GM10248 (cell line): ENCODE results near the gene NGB.

Experiments
- CTCF ChIA-PET: fragments of 300-600 bp; sonication (Branson Sonifier 250); formaldehyde crosslinking; extraction: SDS; loops from one replicate; lab custom pipeline; 2021; ENCODE audit warnings: antibody characterized with exemption; lab: Yijun Ruan, JAX
- POLR2A ChIA-PET: fragments of 350-650 bp; sonication (Branson Sonifier 250); formaldehyde crosslinking; extraction: SDS; loops from one replicate; lab custom pipeline; 2020; ENCODE audit warnings: antibody characterized with exemption; lab: Yijun Ruan, JAX
- DNase-seq: peaks from one replicate; pipeline ENCODE4 v3.0.0; 2012; ENCODE audit errors: extremely low spot score
- CTCF ChIP-seq: IDR thresholded peaks from 2 replicates; pipeline ENCODE4 v1.5.1; 2012; ENCODE audit warnings: mild to moderate bottlenecking, low read depth; ENCODE audit errors: extremely low read depth, missing control alignments, control extremely low read depth

The NGB gene

GRCh38 chr14:77316195-77316505, 45.1 kb upstream of the NGB start:
- ChIA-PET POLR2A (interaction anchor here (0.6 kb wide), 1 partner anchor 390 kb away, joined by 5 read pairs; no protein-coding TSS in a partner anchor), CTCF (interaction anchor here (0.6 to 9.6 kb wide), 63 partner anchors 9 to 1531 kb away, joined by 3 to 247 read pairs (median 4); partner anchors contain the start of genes CIPC, SAMD15 and TMED8)
- DNase-seq: no peak
- no peak for TF ChIP-seq CTCF

GRCh38 chr14:77314539-77315457, 43.8 kb upstream of the NGB start:
- ChIA-PET POLR2A (no interaction called here), CTCF (interaction anchor here (0.7 to 9.6 kb wide), 26 partner anchors 10 to 440 kb away, joined by 3 to 247 read pairs (median 7); partner anchors contain the start of gene CIPC)
- no peak for TF ChIP-seq CTCF
- DNase-seq: no peak

GRCh38 chr14:77314043-77314442, 43.0 kb upstream of the NGB start:
- ChIA-PET CTCF (interaction anchor here (1.6 to 9.6 kb wide), 8 partner anchors 12 to 439 kb away, joined by 4 to 247 read pairs (median 27); no protein-coding TSS in a partner anchor), POLR2A (no interaction called here)
- TF ChIP-seq CTCF: no peak
- DNase-seq: no peak

GRCh38 chr14:77313371-77313770, 42.4 kb upstream of the NGB start:
- CTCF ChIA-PET: interaction anchor here (9.6 kb wide), 1 partner anchor 12 kb away, joined by 247 read pairs; no protein-coding TSS in a partner anchor

GRCh38 chr14:77311217-77311616, 40.2 kb upstream of the NGB start:
- ChIA-PET POLR2A (no interaction called here), CTCF (interaction anchor here (1.5 to 9.6 kb wide), 2 partner anchors 10 kb away, joined by 4 to 247 read pairs; partner anchors contain the start of genes GSTZ1 and POMT2)
- TF ChIP-seq CTCF: no peak
- DNase-seq: no peak

More at GRCh38 chr14:77313371-77313770, 42.4 kb upstream of the NGB start:
- POLR2A ChIA-PET: no interaction called here
- TF ChIP-seq CTCF: no peak
- no peak for DNase-seq

- DNase-seq: no peak
- no peak for TF ChIP-seq CTCF
- CTCF ChIA-PET: interaction anchor here (0.9 to 9.6 kb wide), 4 partner anchors 8 to 186 kb away, joined by 3 to 247 read pairs (median 4); partner anchors contain the start of genes GSTZ1 and POMT2
- POLR2A ChIA-PET: no interaction called here
Observed at GRCh38 chr14:77310026-77310425, 39.0 kb upstream of the NGB start.
